RPMI7951 (cell line): Measurements from ENCODE around the gene TAF1B. TPM values are rescaled to one million over a fixed set of nuclear protein-coding genes. Genes with fewer than 3 reads are reported as not detected.

Experiments
- DNase-seq: peaks from one replicate; pipeline ENCODE4 v3.0.0-alpha.2; 2012; ENCODE audit warnings: low read depth
- total RNA-seq: library from RNA; depleted of rRNA; stranded (reverse); fragments of >200 nt; shearing (Covaris generic); gene quantifications from 2 replicates; pipeline ENCODE4 v1.2.3, GENCODE V29; 2014

The TAF1B gene
- total RNA-seq, 1 experiment from 2014 or later, result 49.6 TPM

- no peak for DNase-seq
Observed at GRCh38 chr2:9807555-9808305, 35.5 kb upstream of the TAF1B start.

DNA sequence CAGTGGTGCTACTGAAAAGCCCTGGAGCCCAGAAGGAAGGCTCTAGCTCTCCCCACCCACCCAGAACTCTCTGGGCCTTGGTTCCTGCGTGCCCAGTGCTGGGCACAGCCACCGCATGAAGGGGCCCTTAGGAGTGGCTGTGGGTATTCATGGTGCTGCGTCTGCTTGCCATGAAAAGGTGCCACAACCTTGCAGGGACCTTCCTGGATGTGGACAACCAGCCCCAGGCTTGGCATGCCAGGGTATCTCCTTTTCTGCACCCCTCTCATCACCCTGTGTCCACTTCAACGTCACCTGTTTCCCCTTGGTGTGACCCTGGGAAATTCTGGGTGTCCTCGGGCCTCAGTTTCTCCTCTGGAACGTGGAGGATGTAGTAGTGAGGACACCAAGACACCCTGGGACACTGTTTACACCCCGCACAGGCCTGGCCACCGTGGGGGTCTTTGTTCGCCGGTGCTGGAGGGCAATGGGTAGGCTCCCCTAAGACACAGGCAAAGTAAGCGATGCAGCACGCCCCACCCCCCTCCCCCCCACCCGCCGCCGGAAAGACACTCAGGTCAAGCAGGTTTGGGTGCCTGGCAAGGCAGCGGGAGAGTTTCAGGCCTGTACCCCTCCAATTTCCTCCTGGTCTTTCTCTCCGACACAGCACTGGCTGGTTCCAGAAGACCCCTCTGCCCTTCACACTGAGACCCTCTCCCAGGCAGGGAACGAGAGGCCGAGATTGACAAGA lies 34.8 kb upstream of the TAF1B start:
- DNase-seq, result no peak

GRCh38 chr2:9809064-9809356 lies 34.3 kb upstream of the TAF1B start:
- DNase-seq, result no peak

- no peak for DNase-seq
Observed at GRCh38 chr2:9809448-9810088, 33.7 kb upstream of the TAF1B start.

DNA sequence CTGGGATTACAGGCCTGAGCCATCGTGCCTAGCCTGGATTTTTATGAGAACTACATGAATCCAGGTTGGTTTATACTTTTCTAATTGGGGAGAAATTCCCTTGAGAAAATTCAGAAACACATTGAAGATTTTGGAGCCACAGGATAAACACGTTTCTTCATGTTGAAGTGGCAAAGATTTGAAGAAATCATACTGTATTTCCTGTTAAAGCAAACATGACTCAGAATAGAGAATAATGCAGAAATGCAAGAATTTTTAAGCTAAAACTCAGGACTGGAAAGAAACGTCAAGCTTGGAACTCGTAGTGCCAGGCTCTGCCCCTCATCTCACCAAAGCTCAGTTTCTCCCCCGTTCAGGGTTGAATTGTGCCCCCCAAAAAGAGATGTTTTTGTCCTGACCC lies 32.1 kb upstream of the TAF1B start:
- no peak for DNase-seq

DNA sequence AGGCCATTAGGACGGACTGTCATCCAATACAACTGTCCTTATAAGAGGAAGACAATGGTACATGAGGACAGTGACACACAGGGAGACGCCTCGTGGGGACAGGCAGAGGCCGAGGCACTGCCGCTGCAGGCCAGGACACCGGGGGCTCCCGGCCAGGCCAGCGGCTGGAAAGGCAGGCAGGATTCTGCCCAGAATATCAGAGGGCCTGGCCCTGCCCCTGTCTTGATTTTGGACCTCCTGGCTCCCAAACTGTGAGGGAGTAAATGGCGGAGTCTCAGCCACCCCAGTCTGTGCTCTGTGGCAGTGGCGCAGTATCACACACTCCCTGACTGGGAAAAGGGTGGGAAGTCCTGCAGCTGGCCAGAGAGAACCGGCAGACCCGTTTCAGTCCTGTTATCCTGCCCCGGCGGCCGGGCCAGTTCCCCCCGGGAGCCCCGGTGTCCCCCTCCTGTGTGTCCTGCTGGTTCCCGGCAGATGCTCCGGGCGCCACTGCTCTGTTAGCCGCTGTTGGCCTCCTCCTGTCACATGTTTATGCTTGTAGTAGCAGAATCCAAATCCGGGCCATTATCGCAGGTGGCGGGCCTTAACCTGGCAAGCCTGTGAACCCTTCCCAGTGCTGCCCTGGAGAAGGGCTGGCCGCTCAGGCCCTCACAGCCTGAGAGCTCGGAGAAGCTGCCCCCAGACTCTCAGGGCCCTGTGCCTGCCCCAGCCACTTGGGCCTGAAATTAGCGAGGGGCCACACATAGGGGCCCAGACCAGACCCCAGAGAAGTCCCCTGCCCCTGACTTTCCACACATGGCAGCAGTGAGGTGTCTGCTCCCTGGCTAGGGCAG lies 31.4 kb upstream of the TAF1B start:
- no peak for DNase-seq

GRCh38 chr2:9812945-9813311 lies 30.3 kb upstream of the TAF1B start:
- DNase-seq, result no peak

DNA sequence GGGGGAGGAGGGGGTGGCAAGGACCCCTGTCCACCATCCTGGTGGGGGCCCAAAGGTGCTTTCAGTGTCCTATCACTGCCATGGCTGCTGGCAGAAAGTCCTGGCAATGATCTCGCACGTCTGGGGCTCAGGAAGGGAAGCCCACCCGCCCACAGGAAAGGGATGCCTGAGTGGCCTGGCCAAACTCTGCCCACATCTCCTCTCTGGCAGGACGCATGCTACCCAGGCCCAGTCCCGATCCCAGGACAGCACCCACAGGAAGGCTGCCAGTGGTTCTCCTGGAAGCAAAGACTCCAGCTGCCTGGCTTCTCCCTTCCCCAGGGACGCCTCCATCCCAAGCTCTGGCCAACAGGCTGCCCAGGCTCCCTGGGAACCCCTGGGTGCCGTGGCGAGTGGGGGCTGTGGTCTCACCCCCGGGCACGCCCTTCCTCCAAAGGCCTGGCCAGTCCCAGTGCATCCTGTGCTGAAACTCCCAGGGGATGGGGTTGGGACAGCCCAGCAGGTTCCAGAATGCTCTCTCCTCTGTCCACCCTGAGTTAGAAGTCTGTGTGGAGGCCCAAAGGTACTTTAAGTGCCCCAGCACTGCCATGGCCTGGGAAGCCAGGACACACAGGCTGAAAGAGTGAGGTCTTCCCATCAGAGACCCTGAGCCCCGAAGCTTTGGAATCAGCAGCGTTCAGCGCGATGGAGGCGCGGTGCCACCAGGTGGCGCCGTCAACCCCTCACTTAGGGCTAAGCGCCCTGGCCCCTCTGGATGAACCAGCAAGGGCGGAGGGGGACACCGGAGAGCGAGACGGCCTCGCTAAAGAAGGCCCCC lies 29.8 kb upstream of the TAF1B start:
- peak; percentile 61 for DNase-seq

DNA sequence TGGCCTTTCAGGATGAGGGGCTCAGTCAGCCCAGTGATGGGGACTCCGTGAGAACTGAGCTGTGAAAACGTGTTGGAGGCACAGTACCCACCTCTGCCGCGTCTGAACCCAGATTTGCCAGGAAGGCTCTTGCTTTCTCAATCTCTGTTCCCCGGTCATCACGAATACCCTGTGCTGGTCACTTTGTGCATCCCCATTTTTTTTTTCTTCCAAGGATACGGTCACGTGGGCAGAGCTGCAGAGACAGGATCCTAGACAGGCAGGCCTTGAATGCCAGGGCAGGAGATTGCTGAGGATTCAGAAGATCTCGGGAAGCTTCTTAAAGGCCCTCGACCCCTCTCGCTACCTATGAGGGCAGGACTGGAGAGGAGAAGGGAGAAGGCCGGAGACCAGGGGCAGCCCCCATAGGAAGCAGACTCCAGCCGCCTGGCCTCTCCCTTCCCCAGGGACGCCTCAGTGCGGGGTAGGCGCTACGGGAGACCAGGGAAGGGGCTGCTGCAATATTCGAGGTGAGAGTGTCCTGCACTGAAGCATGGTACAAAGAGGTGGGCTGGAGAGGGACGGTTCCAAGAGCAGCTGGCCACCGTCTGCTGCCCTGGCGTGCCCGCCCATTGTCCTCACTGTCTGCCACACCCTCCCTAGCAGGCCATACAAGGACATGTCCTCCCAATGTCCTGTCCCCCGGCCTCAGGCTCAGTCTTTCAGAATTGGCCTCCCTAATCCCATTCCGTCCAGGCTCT lies 29.0 kb upstream of the TAF1B start:
- no peak for DNase-seq

- no peak for DNase-seq
Observed at GRCh38 chr2:9815076-9815475, 28.2 kb upstream of the TAF1B start.

GRCh38 chr2:9815844-9816279 lies 27.4 kb upstream of the TAF1B start:
- DNase-seq, result no peak

DNA sequence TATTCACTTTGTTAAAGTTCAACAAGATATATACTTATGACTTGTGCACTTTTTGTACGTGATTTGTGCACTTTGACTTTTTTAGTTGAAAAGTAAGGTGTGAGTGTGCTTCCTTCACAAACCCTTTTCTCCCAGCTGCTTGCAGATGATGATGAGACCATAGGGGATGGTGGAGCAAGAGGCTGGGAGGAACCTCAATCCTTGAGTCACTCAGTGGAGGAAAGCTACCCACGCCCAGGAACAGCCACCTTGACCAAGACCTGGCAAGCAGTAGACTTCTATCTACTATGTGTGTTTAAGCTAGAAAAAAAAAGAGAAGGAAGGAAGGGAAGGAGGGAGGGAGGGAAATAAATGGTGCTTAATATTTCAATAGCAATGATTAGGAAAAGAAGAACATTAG lies 25.2 kb upstream of the TAF1B start:
- DNase-seq, result no peak

GRCh38 chr2:9819551-9819950 lies 23.7 kb upstream of the TAF1B start:
- no peak for DNase-seq

DNA sequence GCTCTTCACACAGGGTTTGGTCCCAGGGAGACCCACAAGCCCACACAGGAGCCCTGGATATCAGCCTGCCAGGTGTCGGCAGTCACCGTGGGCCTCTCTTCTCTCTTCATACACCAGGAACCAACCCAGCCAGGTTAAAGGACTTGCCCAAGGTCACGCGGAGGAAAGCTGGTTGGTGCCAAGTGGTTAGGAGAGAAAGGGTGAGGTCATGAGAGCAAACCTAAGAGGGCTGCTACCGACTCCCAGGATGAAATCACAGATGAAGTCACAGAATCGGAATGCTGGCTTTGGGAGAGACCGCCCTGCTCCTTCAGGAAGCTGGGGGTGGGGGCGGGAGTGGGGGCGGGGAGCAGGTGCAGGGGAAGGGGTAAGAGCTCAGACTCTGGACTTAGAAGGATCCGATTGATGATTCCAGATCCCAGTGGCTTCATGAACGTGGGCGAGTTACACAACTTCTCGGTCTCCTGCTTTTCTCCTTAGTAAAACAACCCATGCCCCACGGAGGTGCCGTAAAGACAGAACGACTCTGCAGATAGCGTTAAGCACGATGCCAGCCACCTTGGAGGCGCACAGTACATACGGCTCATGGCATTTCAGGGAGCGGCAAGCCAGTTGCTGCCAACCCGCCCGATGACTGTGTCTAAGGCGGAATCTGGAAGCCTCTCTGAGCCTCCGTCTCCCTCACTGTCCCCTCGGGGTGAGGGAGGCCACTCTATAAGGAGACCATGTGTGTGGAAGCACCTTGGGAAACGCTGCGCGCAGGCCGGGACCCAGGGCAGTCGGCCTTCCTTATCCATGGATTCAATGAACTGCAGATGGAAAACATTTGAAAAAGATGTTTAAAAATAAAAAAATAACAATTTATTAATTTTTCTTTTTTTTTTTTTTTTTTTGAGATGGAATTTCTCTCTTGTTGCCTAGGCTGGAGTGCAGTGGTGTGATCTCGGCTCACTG lies 23.0 kb upstream of the TAF1B start:
- no peak for DNase-seq

- DNase-seq, result no peak
Observed at GRCh38 chr2:9821805-9822445, 21.3 kb upstream of the TAF1B start.

GRCh38 chr2:9824441-9824840 lies 18.8 kb upstream of the TAF1B start:
- no peak for DNase-seq

DNA sequence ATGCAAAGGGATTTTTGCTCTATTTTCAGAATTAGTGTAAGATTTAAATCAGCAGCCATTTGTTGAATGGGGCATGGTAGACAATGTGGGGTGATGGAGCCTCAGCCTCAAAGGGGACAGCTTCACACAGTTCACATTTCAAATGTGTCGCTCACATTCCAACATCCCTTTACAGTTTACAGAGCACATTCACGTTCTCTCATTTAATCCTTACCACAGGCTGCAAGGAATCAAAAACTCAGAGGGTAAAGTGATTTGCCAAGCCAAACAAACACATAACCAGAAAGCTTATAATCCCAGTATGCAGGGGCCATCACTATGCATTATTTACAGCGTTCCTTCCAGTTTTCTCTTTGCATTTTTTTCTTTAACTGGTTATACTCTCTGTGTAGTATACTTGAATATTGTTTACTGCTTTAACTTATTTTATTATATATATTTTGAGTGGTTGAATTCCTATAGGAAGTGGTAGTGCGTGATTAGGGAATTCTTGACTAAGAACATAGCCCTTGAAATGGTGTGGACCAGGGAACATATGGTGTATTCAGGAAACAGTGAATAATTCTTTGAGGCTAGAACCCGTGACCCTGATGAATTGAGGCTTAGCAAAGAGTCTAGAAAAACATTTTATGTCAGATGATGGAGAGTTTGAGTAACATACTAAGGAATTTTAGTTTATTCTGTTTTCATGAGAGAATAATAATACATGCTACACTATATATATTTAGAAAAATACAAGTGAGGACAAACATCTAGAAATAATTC lies 18.1 kb upstream of the TAF1B start:
- no peak for DNase-seq

- DNase-seq, result no peak
Observed at GRCh38 chr2:9826208-9826607, 17.1 kb upstream of the TAF1B start.
